Left renal cortex interstitium (tissue), 4 donors: ENCODE measurements around the gene CD9. TPM values are rescaled to one million over a fixed set of nuclear protein-coding genes. Genes with fewer than 3 reads are reported as not detected.

Source experiments
- polyA plus RNA-seq, 4 donors: library from polyadenylated mRNA; unstranded; fragments of 120-200 nt; gene quantifications; one replicate each; pipeline ENCODE4 v1.2.1, GENCODE V29; 2013; ENCODE audit not compliant: insufficient read length in 4 of 4

The CD9 gene
- polyA plus RNA-seq, 4 donors = 175 to 212 (median 194) TPM

Other genes with a start within 250 kb of the CD9 start
- 10 to 100 TPM in 3 of 4 donors, 1 to 10 TPM in 1; 8.1 to 11.9 (median 11.0) TPM for gene VWF, start 75.7 kb upstream of the CD9 start, polyA plus RNA-seq
- 1 to 10 TPM; 3.7 to 8.8 (median 4.9) TPM for gene PLEKHG6, start 110.3 kb downstream of the CD9 start, polyA plus RNA-seq
- 100 to 1,000 TPM in 2 of 4 donors, 10 to 100 TPM in 2; 77.4 to 104 (median 92.2) TPM for gene TNFRSF1A, start 141.7 kb downstream of the CD9 start, polyA plus RNA-seq
- gene SCNN1A, start 175.2 kb downstream of the CD9 start, polyA plus RNA-seq = 10 to 100 TPM; 69.0 to 87.4 (median 77.4) TPM
- 10 to 100 TPM; 59.3 to 80.2 (median 69.5) TPM for gene LTBR, start 183.8 kb downstream of the CD9 start, polyA plus RNA-seq
- 1 to 10 TPM in 2 of 4 donors, under 1 TPM in 2; 0.56 to 2.5 (median 1.3) TPM for gene CD27, start 244.6 kb downstream of the CD9 start, polyA plus RNA-seq